Endothelial cell of umbilical vein (primary cell): Measurements from ENCODE around the gene PUM2. TPM values are rescaled to one million over a fixed set of nuclear protein-coding genes. Genes with fewer than 3 reads are reported as not detected.

ENCODE experiments used
- BruUV-seq: library from RNA; stranded (reverse); fragments of 400-500 nt; replicated peaks from 2 replicates; lab custom pipeline; 2021; lab: Mats Ljungman, UMichigan
- CTCF ChIA-PET: fragments of 300-600, 350-600 bp; sonication (Branson Sonifier 250); formaldehyde crosslinking; loops from one replicate; lab custom pipeline; 2021; ENCODE audit warnings: antibody characterized with exemption, inconsistent platforms; lab: Charles Lee
- POLR2A ChIA-PET: fragments of 300-600, 350-600 bp; sonication (Branson Sonifier 250); formaldehyde crosslinking; loops from one replicate; lab custom pipeline; 2021; ENCODE audit warnings: antibody characterized with exemption, inconsistent platforms; lab: Charles Lee
- DNase-seq: peaks from one replicate; pipeline ENCODE4 v3.0.0-alpha.2; 2011; ENCODE audit warnings: low read depth, low spot score
- FAIRE-seq: peaks from 2 replicates; lab custom pipeline; 2011; peaks lifted over from hg19 to GRCh38; lab: Jason Lieb, UNC
- H2AFZ ChIP-seq: 2 replicates; pipeline ENCODE4 v1.6.0; 2012; ENCODE audit warnings: low read depth, low read length, control low read depth, inconsistent platforms
- H3K27ac ChIP-seq: 2 replicates; pipeline ENCODE4 v1.5.1; 2011; ENCODE audit warnings: low read depth, mild to moderate bottlenecking, control low read depth, low read length, moderate library complexity; ENCODE audit not compliant: insufficient read depth
- H3K27me3 ChIP-seq, 2 experiments: 2 replicates each; pipeline versions ENCODE4 v1.6.0 to v1.6.1; 2011; ENCODE audit warnings: low read length in 2 of 2, mixed read lengths in 1 of 2; ENCODE audit not compliant: control insufficient read depth in 2 of 2, insufficient read depth in 2 of 2
- H3K36me3 ChIP-seq, 2 experiments: 2 replicates in 1 of 2; 3 replicates in 1 of 2; pipeline ENCODE4 v1.5.1; 2011; ENCODE audit warnings: low read length in 2 of 2, mild to moderate bottlenecking in 1 of 2, moderate library complexity in 1 of 2; ENCODE audit not compliant: control insufficient read depth in 2 of 2, insufficient read depth in 2 of 2; ENCODE audit errors: extremely low read depth in 1 of 2
- H3K4me1 ChIP-seq: 3 replicates; pipeline ENCODE4 v1.5.1; 2011; ENCODE audit warnings: mild to moderate bottlenecking, low read length; ENCODE audit not compliant: control insufficient read depth, insufficient read depth; ENCODE audit errors: extremely low read depth
- H3K4me2 ChIP-seq: 2 replicates; pipeline ENCODE4 v1.6.1; 2011; ENCODE audit warnings: low read length, control low read depth, mixed read lengths; ENCODE audit not compliant: insufficient read depth
- H3K4me3 ChIP-seq, 3 experiments: fragments of 200-600 bp in 1 of 3; sonication (generic), shearing (Covaris generic) in 1 of 3; replicated peaks in 1 of 3; 2 replicates each; pipeline ENCODE4 v1.5.1; 2011 to 2016; ENCODE audit warnings: control low read depth in 3 of 3, low read length in 3 of 3, mild to moderate bottlenecking in 2 of 3, inconsistent platforms in 1 of 3, low read depth in 1 of 3, moderate library complexity in 1 of 3; ENCODE audit not compliant: insufficient read depth in 1 of 3
- H3K79me2 ChIP-seq: 2 replicates; pipeline ENCODE4 v1.6.0; 2012; ENCODE audit warnings: low read length, inconsistent platforms; ENCODE audit not compliant: control insufficient read depth, insufficient read depth
- H3K9ac ChIP-seq: replicated peaks from 2 replicates; pipeline ENCODE3; 2011; ENCODE audit warnings: low read length, control low read depth; ENCODE audit not compliant: insufficient read depth; ENCODE audit errors: extremely low read depth
- H3K9me1 ChIP-seq: replicated peaks from 3 replicates; pipeline ENCODE4 v1.6.0; 2011; ENCODE audit warnings: mild to moderate bottlenecking, low read length; ENCODE audit not compliant: control insufficient read depth, insufficient read depth; ENCODE audit errors: extremely low read depth
- H3K9me3 ChIP-seq: replicated peaks from 2 replicates; pipeline ENCODE4 v1.5.1; 2012; ENCODE audit warnings: low read length, inconsistent platforms; ENCODE audit not compliant: control insufficient read depth, insufficient read depth
- H4K20me1 ChIP-seq: replicated peaks from 2 replicates; pipeline ENCODE3; 2011; ENCODE audit warnings: mild to moderate bottlenecking, low read length; ENCODE audit not compliant: control insufficient read depth, insufficient read depth; ENCODE audit errors: extremely low read depth
- CTCF ChIP-seq, 2 donors: IDR thresholded peaks; 1 replicate in 1 of 2; 2 replicates in 1 of 2; pipeline ENCODE4 v1.5.1; 2011; ENCODE audit warnings: low read length in 2 of 2, mild to moderate bottlenecking in 2 of 2, moderate library complexity in 2 of 2, control low read depth in 1 of 2, inconsistent platforms in 1 of 2, low read depth in 1 of 2; ENCODE audit not compliant: insufficient read depth in 1 of 2; ENCODE audit errors: extremely low read depth in 1 of 2
- EZH2 ChIP-seq: IDR thresholded peaks from 2 replicates; pipeline ENCODE4 v1.6.1; 2012; ENCODE audit warnings: borderline replicate concordance, low read depth, mild to moderate bottlenecking, moderate library complexity, low read length, inconsistent platforms; ENCODE audit not compliant: severe bottlenecking
- FOS ChIP-seq: IDR thresholded peaks from 2 replicates; pipeline ENCODE4 v1.6.1; 2011; ENCODE audit warnings: mild to moderate bottlenecking, low read length, moderate library complexity, borderline replicate concordance; ENCODE audit not compliant: insufficient read depth
- GATA2 ChIP-seq: IDR thresholded peaks from 2 replicates; pipeline ENCODE4 v1.7.0; 2011; ENCODE audit warnings: low read depth, mild to moderate bottlenecking, moderate library complexity, mixed read lengths, low read length; ENCODE audit not compliant: insufficient read length, insufficient read depth
- JUN ChIP-seq: IDR thresholded peaks from 2 replicates; pipeline ENCODE4 v1.6.1; 2011; ENCODE audit warnings: borderline replicate concordance, low read depth; ENCODE audit not compliant: insufficient read length, insufficient read depth
- MAX ChIP-seq: IDR thresholded peaks from 2 replicates; pipeline ENCODE4 v1.6.1; 2011; ENCODE audit not compliant: insufficient read depth, insufficient read length
- MYC ChIP-seq: IDR thresholded peaks from one replicate; pipeline ENCODE4 v1.6.1; 2011; ENCODE audit warnings: mild to moderate bottlenecking, low read depth, low read length
- POLR2A ChIP-seq: IDR thresholded peaks from 2 replicates; pipeline ENCODE4 v1.6.1; 2012; ENCODE audit warnings: low read depth, mild to moderate bottlenecking, control low read depth, low read length
- POLR2AphosphoS5 ChIP-seq: IDR thresholded peaks from 2 replicates; pipeline ENCODE4 v1.6.1; 2012; ENCODE audit warnings: low read depth, mild to moderate bottlenecking, control low read depth, low read length, moderate library complexity; ENCODE audit not compliant: insufficient read depth
- dilution Hi-C: fragments of 300-500 bp; cut with MboI; formaldehyde crosslinking; loops from one replicate; pipeline ENCODE4 v1.15.0; 2019; ENCODE audit warnings: low sequenced_read_pairs; ENCODE audit not compliant: extremely low pct_ligation_motif_present
- intact Hi-C: fragments of 100-400 bp; cut with micrococcal nuclease; formaldehyde crosslinking; loops from one replicate; pipeline ENCODE4 v1.10.0; 2022
- polyA plus RNA-seq, 4 experiments: library from polyadenylated mRNA; depleted of rRNA in 3 of 4; stranded (reverse) in 3 of 4; unstranded in 1 of 4; fragments of >200 nt; gene quantifications; 2 replicates each; pipeline versions ENCODE4 v1.2.1 to v1.2.3, GENCODE V29; 2011 to 2012; ENCODE audit warnings: missing spikeins in 1 of 4
- total RNA-seq: library from RNA; stranded (reverse); gene quantifications from 2 replicates; pipeline ENCODE4 v1.2.3, GENCODE V29; 2021

The PUM2 gene
- total and polyA plus RNA-seq, 2 donors (not counting 3 experiments of a cell fraction or from before 2014, with no cell fraction given): 32.9 to 83.7 TPM

GRCh38 chr2:20257411-20257810, 93.2 kb downstream of the PUM2 start:
- intact Hi-C loops: no loop called here
- H3K4me2 ChIP-seq: no peak overlapping the region
- ChIA-PET CTCF (no interaction called here), POLR2A (no interaction called here)
- no peaks in the 10 kb centered on the region for H3K4me1 ChIP-seq
- no TSS peak for BruUV-seq
- no peak overlapping the region for H3K27ac ChIP-seq
- no peaks in the 10 kb centered on the region for H3K79me2 ChIP-seq
- FAIRE-seq: no peak
- H4K20me1 ChIP-seq: no peaks in the 10 kb centered on the region
- no peak overlapping the region for H2AFZ ChIP-seq
- H3K9me1 ChIP-seq: no peaks in the 10 kb centered on the region
- H3K9ac ChIP-seq: no peak overlapping the region
- DNase-seq: no peak
- dilution Hi-C loops: no loop called here
- H3K9me3 ChIP-seq: no peaks in the 10 kb centered on the region
- H3K27me3 ChIP-seq: no peaks in the 10 kb centered on the region
- peaks cover 16 to 24% of the 10 kb centered on the region in 2 experiments for H3K36me3 ChIP-seq
- TF ChIP-seq CTCF (IDR thresholded peaks at IDR 0.05; ENCODE audit: extremely low read depth in 1 of 2, insufficient read depth in 1 of 2, low read depth in 1 of 2, low read length in 2 of 2) (no peak), POLR2A (no peak), JUN (no peak), EZH2 (no peak), FOS (no peak), POLR2AphosphoS5 (no peak), GATA2 (no peak), MYC (no peak), MAX (no peak)
- H3K4me3 ChIP-seq: no peak overlapping the region
